ENCODE results near the gene PLEKHJ1.

The PLEKHJ1 gene

GRCh38 chr19:2224754-2225349, 11.3 kb downstream of the PLEKHJ1 start:
- in situ Hi-C loops (cut with MboI; ENCODE audit: low sequenced_read_pairs), result no loop called here

- in situ Hi-C loops (cut with MboI; ENCODE audit: low sequenced_read_pairs), result no loop called here
These were observed 12.2 kb downstream of the PLEKHJ1 start for GRCh38 chr19:2223959-2224358.

DNA sequence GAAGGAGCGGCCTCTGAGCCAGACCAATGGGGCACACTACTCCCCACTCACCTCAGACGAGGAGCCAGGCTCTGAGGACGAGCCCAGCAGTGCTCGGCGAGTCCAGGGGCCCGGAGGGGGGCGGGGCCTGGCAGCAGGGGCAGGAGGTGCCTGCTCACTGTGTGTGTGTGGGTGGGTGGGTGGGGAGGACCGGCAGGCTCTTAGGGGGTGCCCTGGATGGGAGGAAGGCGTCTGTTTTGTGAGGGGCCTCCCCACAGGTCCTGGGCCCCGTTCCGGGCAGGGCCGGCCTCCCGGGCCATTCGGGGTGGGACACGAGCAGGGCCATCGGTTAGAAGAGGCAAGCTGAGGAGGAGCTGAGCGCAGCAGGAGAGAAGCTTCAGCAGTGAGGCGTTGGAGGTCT, 12.7 kb downstream of the PLEKHJ1 start:
- in situ Hi-C loops (cut with MboI; ENCODE audit: low sequenced_read_pairs), result no loop called here

DNA sequence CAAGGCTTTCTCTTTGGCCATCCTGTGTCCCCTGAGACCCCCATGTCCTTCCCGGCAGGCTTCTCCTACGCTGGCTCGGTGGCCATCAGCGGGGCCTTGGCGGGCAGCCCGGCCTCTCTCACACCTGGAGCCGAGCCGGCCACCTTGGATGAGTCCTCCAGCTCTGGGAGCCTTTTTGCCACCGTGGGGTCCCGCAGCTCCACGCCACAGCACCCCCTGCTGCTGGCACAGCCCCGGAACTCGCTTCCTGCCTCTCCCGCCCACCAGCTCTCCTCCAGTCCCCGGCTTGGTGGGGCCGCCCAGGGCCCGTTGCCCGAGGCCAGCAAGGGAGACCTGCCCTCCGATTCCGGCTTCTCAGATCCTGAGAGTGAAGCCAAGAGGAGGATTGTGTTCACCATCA, 14.2 kb downstream of the PLEKHJ1 start:
- in situ Hi-C loops (cut with MboI; ENCODE audit: low sequenced_read_pairs), result no loop called here

DNA sequence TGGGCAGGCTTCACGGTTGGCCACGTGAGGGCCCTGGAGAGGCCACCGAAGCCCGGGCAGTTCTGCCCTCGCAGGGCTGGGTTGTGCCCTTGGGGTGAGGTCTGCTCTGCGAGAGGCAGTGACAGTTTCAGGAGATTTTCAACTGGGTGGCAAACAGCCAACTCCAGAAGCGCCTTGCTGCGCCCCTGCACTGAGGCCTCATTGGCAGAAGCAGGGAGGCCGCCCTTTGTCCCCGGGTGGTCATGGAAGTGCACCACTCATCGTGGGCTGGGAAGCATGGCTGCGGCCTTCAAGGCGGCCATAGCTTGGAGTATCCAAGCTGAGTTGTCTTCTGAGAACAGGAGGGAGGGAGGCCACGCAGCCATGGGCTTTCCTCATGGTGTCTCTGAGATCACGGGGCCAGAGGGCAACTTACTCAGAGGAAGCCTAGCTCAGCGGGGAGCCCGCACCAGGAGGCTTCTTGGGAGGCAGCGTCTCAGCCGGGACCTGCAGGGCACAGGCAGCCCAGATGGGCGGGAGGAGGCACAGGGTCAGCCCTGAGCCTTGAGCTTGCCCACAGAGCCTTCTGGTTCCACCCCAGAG, 14.8 kb downstream of the PLEKHJ1 start:
- in situ Hi-C loops (cut with MboI; ENCODE audit: low sequenced_read_pairs), result no loop called here

GRCh38 chr19:2219726-2220125, 16.4 kb downstream of the PLEKHJ1 start:
- in situ Hi-C loops (cut with MboI; ENCODE audit: low sequenced_read_pairs), result no loop called here

GRCh38 chr19:2217591-2217990, 18.5 kb downstream of the PLEKHJ1 start:
- in situ Hi-C loops (cut with MboI; ENCODE audit: low sequenced_read_pairs), result no loop called here

GRCh38 chr19:2216361-2217225, 19.5 kb downstream of the PLEKHJ1 start:
- in situ Hi-C loops (cut with MboI; ENCODE audit: low sequenced_read_pairs), result no loop called here

DNA sequence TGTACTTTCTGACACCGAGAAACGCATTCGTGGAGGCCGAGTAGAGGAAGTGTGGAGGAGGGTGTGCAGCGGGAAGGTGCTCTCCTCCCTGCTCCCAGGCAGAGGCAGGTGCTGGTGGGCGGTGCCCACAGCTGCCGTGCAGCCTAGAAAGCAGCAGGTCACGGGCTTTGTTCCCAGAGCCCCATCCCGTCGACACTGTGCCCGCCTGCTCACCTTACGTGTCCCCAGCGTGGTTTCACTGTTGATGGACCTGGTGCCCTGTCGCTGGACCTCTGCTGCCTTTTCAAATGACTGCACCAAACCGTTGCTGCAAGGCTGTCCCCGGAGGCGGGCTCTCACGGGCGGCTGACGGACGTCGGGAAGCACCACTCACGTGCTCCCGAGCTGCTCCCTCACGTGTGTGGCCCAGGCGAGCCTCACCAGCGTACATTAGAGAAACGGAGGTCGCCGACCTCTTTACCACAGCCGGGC, 20.8 kb downstream of the PLEKHJ1 start:
- in situ Hi-C loops (cut with MboI; ENCODE audit: low sequenced_read_pairs), result no loop called here

DNA sequence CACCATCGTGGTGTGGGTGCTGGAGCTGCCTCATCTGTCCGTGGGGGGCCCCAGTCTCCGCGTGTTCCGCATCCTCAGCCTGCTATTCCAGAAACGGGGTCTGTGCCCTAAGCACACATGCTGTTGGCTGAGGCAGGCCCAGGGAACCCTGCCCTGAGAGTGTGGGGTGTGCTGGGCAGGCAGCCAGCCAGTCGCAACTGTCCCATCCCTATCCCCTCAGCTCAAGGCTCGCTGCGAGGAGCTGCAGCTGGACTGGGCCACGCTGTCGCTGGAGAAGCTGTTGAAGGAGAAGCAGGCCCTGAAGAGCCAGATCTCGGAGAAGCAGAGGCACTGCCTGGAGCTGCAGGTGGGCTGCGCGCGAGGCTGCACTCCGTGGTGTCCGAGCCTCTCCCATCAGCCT, 21.9 kb downstream of the PLEKHJ1 start:
- in situ Hi-C loops (cut with MboI; ENCODE audit: low sequenced_read_pairs), result no loop called here

DNA sequence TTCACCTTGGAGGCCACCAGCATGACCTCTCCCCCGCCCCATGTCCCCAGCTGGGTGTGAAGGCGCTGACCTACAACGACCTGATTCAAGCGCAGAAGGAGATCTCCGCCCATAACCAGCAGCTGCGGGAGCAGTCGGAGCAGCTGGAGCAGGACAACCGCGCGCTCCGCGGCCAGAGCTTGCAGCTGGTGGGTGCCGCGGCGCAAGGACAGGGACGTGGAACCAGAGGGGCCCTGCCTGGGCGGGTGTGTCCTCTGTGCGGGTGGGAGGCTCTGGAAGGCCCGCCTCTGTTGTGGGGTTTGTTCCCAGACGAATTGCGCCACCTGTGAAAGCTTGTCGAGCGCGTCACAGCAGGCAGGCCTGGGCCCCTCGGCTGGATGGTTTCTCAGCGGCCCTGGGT, 22.3 kb downstream of the PLEKHJ1 start:
- in situ Hi-C loops (cut with MboI; ENCODE audit: low sequenced_read_pairs), result no loop called here

- in situ Hi-C loops (cut with MboI; ENCODE audit: low sequenced_read_pairs), result no loop called here
These were observed 23.0 kb downstream of the PLEKHJ1 start for GRCh38 chr19:2212861-2213711.

GRCh38 chr19:2210987-2211740, 25.0 kb downstream of the PLEKHJ1 start:
- in situ Hi-C loops (cut with MboI; ENCODE audit: low sequenced_read_pairs), result no loop called here

DNA sequence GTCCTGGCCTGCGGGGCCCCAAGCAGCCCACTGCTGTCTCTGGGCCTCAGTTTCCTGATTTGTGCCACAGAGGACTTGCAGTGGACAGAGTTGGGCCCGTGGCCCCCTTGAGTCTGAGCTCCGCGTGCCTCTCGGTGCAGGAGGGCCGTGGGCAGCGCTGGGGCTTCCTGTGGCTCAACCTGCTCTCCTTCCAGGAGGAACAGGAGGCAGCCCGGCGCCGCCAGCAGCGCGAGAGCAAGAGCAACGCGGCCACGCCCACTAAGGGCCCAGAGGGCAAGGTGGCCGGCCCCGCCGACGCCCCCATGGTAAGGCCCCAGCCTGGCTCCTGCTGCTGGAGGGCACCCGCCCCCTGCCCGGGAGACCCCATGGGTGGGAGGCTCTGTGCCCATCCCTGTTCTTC, 25.9 kb downstream of the PLEKHJ1 start:
- in situ Hi-C loops (cut with MboI; ENCODE audit: low sequenced_read_pairs), result no loop called here

DNA sequence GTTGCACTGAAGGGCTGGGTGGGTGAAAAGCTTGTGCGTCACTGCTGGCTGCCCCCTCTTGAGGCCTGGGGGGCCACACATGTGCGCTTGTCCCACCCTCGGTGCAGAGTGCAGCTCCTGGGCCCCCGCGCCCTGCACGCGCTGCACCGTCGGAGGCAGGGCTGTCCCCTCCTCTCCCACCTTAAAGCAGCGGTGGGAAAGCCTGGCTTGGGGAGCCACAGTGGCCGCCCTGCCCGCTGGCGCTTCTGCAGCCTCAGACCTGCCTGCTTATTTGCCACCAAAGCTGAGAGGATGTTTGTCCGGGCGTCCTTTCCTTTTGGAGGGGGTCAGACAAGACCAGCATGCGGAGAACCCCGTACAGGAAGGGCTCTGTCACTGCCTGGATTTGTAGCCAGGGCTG, 26.7 kb downstream of the PLEKHJ1 start:
- in situ Hi-C loops (cut with MboI; ENCODE audit: low sequenced_read_pairs), result no loop called here

DNA sequence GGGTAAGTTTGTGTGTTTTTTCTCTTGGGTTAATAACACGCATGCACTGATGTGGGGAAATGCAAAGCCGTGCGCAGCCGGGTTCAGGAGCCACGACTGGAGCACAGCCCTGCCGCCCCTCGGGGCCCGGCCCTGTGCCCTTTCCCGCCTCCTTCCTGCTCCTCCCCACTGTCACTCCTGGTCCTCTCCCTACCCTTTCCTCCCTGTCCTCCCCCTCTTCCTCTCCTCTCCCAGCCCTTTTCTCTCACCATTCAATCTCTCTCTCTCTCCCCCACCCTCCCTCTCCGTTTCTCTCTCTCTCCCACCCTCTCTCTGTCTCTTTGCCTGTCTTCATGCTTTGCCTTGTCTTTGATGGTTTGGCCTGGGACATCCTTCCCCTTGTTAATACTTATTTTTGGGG, 27.2 kb downstream of the PLEKHJ1 start:
- in situ Hi-C loops (cut with MboI; ENCODE audit: low sequenced_read_pairs), result no loop called here

DNA sequence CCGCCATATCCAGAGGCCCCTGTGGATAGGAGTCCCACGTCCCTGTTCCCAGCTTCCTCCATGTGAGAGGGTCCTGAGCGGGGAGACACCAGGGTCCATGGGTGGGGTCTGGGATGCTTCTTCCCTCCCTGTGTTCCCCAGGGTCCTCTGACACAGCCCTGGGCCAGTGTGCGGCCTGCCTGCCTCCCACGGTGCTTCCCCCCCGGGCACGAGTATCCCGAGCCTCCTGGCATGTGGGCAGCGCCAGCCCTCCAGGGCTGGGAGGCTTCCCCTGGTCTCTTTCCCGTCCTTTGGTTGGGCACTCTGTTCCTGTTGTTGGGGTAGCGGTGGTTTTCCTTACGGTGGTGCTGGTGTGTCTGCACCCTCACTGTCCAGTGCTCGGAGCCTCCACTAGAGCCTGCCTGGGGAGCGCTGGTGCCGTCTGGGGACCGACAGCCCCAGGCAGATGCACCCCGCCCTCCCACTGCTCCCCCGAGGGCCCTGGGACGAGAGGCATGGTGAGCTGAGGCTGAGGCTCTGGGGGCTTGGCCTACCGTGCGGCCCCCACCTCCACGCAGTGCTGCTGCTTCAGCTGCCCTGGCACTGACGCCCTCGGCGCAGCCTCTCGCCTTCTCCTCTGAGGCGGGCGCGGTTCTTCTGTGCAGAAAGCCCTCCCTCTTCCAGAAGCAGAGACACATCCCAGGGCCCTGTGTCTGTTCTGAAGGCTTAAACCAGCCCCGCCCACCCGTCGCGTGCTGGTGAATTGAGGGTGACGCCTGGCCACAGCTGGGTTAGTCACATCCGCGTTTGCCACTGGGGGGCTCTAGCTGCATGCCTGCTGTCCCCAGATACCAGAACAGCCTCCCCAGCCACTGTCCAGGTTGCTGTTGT, 27.9 kb downstream of the PLEKHJ1 start:
- in situ Hi-C loops (cut with MboI; ENCODE audit: low sequenced_read_pairs), result no loop called here

- in situ Hi-C loops (cut with MboI; ENCODE audit: low sequenced_read_pairs), result no loop called here
These were observed 29.1 kb downstream of the PLEKHJ1 start for GRCh38 chr19:2207008-2207407.

- in situ Hi-C loops (cut with MboI; ENCODE audit: low sequenced_read_pairs), result no loop called here
These were observed 33.8 kb downstream of the PLEKHJ1 start for GRCh38 chr19:2202366-2202765.
